HG03066 (cell line): ENCODE measurements around the gene PIGV.
A peak's percentile ranks its signal among the peaks of the same experiment; 100 is the strongest.

Experiments
- ATAC-seq: cut with Tn5 transposase; IDR thresholded peaks from one replicate; pipeline ENCODE4 v1.9.1; 2021; ENCODE audit warnings: low read depth; ENCODE audit not compliant: unreplicated experiment

PIGV gene

DNA sequence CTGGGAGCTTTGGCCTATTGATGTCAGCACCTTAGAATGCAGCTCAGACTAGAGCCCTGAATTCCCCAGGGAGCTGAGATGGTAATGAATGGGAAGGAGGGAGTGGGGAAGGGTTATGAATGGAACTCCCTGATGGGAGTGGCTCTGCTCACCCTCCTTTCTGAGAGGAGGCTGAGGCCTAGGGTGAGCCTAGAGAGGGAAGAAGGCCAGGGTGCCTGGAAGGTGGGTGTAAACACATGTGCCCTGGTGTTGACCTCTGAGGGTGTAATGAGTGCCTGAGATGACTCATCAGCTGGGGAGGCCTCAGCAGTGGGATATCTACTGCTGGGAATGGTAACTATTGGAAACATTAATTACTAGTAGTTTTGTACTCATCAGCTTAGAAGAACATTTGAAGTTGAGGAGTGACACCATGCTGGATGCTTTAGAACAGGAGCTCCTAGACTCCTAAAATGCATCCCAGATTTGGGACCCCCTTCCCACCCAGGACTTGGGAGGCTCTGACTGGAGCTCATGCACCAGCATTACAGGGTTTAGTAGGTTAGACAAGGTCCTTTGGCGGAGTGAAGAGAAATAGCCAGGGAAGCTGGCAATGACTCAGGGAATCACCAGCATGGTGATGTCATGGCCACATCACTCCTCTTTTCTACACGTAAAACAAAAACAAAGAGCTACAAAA, 16.0 kb upstream of the PIGV start:
- no peak for ATAC-seq

DNA sequence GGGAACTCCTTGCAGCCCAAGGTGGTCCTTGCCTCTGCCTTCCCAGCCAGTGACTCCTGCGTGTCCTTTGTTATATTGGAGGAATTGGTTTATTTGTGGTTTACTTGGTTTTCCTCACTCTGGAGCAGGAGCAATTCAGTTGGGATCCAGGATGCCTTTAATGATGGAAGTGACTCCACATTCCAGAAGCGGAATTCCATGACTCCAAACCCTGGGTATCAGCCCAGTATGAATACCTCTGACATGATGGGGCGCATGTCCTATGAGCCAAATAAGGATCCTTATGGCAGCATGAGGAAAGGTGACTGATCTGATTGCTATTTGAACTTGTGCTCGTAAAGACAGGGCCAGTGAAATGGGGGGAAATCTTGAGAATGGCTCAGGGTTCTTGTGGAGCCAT, 15.1 kb upstream of the PIGV start:
- no peak for ATAC-seq

DNA sequence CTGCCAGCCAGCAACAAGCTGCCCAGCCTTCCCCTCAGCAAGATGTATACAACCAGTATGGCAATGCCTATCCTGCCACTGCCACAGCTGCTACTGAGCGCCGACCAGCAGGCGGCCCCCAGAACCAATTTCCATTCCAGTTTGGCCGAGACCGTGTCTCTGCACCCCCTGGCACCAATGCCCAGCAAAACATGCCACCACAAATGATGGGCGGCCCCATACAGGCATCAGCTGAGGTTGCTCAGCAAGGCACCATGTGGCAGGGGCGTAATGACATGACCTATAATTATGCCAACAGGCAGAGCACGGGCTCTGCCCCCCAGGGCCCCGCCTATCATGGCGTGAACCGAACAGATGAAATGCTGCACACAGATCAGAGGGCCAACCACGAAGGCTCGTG, 13.3 kb upstream of the PIGV start:
- ATAC-seq, result no peak

DNA sequence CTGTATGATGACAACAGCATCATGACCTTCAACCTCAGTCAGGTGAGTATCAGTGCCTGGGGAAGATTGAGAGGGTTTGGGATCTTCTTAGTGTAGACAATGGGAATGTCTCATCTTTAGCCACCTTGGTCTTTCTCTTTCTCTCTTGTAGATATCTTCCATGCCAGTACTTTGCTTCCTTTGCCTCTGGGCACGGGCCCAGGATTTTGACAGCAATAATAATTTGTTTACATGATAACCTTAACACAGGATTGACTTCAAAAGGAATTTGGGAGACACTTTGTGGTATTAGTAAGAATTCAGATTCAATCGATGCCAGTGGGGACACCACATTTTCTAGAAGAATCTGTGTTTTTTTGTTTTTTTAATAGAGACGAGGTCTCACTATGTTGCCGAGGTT, 12.1 kb upstream of the PIGV start:
- no peak for ATAC-seq

DNA sequence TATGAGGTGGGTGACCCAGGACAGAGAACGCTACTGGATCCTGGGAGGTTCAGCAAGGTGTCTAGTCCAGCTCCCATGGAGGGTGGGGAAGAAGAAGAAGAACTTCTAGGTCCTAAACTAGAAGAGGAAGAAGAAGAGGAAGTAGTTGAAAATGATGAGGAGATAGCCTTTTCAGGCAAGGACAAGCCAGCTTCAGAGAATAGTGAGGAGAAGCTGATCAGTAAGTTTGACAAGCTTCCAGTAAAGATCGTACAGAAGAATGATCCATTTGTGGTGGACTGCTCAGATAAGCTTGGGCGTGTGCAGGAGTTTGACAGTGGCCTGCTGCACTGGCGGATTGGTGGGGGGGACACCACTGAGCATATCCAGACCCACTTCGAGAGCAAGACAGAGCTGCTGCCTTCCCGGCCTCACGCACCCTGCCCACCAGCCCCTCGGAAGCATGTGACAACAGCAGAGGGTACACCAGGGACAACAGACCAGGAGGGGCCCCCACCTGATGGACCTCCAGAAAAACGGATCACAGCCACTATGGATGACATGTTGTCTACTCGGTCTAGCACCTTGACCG, 8.6 kb upstream of the PIGV start:
- ATAC-seq, result no peak

DNA sequence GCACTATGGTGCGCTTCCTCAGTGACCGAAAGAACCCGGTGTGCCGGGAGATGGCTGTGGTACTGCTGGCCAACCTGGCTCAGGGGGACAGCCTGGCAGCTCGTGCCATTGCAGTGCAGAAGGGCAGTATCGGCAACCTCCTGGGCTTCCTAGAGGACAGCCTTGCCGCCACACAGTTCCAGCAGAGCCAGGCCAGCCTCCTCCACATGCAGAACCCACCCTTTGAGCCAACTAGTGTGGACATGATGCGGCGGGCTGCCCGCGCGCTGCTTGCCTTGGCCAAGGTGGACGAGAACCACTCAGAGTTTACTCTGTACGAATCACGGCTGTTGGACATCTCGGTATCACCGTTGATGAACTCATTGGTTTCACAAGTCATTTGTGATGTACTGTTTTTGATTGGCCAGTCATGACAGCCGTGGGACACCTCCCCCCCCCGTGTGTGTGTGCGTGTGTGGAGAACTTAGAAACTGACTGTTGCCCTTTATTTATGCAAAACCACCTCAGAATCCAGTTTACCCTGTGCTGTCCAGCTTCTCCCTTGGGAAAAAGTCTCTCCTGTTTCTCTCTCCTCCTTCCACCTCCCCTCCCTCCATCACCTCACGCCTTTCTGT, 7.3 kb upstream of the PIGV start:
- ATAC-seq, result no peak

DNA sequence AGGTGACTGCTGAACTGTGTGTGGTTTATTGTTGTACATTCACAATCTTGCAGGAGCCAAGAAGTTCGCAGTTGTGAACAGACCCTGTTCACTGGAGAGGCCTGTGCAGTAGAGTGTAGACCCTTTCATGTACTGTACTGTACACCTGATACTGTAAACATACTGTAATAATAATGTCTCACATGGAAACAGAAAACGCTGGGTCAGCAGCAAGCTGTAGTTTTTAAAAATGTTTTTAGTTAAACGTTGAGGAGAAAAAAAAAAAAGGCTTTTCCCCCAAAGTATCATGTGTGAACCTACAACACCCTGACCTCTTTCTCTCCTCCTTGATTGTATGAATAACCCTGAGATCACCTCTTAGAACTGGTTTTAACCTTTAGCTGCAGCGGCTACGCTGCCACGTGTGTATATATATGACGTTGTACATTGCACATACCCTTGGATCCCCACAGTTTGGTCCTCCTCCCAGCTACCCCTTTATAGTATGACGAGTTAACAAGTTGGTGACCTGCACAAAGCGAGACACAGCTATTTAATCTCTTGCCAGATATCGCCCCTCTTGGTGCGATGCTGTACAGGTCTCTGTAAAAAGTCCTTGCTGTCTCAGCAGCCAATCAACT, 6.4 kb upstream of the PIGV start:
- ATAC-seq, result no peak

DNA sequence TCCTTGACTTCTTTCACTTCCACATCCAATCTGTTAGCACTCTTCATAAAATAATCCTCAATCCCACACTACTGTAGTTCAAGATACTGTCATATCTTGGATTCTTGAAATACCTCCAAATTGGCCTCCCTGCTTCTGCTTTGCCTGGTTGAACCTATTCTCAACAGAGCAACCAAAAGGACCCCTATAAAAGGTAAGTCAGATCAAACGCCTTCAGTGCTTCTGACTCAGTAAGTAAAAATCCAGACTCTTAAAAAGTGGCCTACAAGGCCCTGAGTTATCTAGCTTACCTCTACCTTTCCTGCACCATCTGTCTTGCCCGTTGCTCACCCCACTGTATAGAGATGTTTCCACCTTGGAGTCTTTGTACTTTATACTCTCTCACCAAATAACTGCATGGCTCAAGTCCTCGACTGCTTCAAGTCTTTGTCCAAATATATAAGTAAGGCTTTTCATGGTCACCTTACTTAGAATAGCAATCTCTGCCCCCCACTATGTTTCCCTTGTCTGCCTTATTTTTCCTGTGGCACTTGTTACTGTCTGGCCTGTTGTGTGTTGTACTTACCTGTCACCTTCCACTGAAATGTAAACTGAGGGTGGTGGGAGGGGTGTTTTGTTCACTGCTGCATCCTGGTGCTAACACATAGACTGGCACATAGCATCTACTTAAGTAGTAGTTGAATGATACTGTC, 5.1 kb upstream of the PIGV start:
- ATAC-seq, result no peak

DNA sequence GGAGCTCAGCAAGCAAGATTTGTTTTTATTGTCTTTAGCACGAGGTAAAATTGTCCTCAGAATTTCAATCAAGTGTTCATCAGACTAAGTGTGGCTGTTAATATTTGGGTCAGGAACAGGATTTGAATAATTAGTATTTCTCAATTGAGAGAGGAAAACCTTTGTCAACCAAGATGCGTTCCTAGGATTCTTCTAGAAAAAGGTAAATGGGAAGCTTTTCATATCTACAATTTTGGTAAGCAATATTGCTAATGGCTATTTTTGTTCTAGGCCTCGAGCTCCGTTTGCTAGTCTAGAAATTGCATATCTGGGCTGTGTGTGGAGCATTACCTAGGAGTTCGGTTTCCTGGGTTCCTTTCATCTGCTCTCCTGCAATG, 4.1 kb upstream of the PIGV start:
- ATAC-seq, result no peak

DNA sequence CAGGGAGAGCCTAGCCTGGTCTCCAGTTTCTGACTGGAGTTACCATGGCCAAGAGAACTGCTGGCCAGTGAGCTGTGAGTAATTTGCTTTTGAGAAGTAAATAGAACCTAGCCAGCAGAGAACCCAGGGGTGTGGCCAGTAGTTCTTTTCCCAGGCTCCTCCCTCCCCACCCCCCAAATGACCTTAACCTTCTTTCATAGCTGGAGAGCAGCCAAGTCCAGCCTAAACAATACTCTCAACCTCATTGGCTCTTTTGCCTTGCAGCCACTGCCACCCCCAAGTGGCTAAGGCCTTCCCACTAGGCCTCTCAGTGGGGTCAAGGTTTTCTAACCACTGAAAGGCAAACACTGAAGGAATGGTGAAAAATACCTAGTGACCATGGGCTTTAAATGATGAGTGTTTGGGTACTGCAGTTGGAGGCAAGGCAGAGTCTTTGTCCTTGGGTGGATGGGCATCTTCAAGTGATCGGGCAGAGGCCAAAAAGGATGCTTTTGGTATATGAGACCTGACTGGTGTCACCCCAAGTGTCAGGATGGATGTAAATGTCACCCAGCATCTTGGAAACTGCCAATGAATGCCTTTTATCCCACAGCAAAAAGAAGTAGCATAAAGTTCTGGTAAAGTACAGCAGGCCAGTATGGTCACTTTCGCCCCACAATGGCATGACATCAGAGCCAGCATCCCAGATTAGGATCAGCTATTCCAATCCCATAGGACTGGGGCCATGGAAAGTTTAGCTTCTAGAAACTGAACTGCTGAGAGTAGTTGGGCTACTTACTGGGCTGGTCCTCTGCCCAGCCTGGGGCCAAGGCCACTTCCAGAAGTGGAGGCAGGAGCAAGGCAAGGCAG, 3.5 kb upstream of the PIGV start:
- ATAC-seq, result no peak

DNA sequence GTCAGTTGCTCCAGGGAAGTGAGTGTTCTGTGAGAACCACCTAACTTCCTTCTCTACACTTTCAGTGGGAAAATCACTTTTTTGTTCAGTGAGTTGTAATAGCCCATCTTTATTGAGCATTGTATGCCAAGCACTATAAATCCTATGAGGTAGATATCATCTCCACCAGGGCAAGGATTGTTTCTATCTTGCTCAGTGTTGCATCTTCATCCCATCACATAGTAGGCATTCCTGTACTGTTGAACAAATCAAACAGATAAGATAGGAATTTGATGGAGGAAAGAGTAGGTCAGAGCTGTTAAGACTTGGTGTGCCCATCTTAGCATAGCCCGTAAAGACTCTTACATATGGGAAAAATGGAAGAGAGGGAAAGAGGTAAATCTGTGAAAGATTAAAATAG, 2.9 kb upstream of the PIGV start:
- no peak for ATAC-seq

DNA sequence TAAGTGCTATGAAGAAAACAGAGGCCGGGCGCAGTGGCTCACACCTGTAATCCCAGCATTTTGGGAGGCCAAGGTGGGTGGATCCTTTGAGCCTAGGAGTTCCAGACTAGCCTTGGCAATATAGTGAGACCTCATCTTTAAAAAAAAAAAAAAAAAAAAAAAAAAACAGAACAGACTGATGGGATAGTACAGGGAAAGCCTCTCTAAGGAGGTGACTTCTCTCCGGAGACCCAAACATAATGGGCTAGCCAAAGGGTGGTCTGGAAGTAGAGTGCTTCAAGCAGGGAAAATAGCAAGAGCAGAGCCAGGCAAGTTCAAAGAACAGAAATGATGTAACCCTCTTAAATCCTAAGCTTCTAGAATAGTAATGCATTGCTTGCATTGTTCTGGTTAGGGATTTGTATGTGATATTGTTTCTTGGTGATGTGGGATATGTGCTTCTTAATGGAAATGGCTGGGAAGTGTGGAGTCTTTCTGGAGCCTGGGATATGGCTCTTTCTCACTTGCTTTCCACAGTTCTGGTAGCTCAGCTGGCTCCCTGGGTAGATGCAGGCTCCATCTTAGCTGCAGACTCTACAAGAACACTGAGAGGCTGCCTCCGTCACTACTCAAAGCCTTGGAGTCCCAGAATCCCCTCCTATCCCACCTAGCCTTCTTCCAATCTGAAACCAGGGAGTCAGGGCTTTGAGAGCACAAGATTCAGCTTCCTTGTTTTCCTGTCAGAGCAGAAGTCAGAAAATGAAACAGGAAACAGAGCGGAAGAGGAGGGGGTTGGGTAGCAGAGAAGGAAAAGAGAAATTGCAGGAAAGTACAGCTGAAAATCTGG, 1.9 kb upstream of the PIGV start:
- no peak for ATAC-seq

DNA sequence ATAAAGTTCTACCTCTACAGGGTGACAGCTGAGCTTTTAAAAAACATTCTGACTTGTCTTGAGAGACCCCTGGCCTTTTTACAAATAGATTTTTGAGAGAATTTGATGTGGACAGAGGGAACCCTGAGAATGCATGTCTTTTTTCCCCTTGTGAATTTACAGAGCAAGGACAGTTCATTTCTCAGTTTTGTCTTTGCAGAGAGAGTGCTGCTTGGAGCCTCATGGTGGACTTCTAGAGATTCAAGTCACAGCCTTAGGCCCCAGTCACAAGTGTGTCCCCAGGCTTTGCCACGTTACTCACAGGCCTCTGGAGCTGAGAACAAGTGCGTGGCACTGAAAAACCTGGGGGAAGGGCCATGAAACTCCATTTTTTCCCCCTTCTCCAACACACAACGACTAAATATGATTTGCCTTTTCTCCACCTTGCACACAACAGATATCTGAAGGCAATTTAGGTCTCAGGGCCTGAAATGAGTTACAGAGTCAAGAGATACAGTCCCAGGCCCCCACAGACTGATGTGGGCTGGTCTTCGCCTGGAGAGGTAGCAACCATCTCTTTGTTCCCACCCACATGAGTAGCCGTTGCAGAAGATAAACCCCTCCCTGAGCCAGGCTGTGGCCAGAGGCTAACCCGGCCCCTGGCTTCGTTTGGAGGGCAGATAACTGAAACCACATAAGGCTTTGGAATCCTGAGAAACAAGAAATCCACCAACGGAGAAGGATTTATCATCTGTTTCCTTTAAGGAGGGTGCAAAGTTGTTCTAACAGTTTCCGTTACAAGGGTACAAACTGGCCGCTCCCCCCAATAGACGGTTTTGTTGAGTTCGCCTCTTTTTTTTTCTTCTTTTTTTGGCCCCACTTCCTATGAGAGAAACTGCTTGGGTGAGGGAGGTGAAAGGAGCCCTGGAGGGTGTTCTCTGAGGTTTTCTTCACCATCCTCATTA, 1.0 kb upstream of the PIGV start:
- ATAC-seq, result no peak

DNA sequence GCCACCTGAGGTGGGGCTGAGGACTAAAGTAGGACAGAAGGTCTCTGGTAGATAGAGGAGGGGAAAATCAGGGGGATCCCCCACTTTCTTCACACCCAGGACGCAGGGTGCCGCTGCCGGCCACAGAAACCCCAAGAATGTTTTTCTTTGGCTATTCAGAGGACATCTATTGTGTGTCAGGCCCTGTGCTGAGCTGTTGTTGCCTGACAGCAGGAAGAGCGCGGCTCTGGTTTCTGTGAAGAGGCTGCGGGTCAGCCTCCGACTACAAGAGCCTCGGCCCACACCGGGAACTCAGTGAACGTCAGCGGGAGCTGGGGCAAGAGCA, 407 bp upstream of the PIGV start:
- ATAC-seq, result peak; percentile 50

DNA sequence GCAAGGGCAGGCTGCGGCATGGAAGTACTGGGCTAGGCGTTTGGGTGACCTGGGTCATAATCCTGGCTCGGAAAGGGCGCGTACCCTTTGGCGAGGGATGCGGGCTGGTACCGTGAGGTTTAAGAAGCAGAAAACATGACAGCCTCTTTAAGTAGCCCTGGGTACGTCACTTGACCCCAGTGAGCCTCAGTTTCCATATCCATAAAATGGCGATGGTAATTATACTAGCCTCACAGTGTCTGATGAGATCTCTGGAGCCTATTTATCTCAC, 700 bp downstream of the PIGV start:
- ATAC-seq, result no peak

DNA sequence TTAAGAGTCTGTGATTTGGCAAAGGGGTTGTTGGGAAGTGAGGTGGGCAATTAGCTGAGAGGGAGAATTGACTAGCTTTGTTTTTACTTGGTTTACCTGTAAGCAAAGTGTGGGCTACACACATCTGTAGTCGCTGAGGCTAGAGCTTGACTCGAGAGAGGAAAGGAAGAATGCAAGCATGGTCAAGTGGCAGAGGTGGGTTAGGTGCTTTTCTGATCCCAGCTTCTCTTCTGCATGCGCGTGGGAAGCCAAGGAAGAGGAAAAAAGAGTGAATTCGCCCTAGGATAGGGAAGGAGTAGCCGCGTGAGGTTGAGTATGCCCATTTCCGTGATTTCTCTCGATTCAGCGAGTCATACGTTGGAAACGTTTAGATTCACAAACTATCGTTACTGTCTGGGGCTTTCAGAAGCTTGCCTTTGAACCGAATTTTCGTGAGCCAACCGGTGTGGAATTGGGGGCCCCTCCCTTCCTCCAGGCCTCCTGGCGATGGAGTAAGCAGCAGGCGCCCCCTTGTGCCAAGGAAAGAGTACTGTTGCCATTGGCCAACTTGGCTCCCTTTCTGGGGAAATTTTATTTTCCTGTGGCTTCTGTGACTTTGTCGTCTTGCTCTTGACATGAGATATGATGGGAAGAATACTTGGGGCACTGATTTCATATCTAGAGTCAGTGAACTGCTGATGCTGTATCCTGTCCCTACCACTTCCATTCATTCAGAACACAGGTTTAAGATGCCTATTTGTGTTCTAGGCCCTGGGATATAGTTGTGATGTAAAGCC, 1.3 kb downstream of the PIGV start:
- ATAC-seq, result no peak

DNA sequence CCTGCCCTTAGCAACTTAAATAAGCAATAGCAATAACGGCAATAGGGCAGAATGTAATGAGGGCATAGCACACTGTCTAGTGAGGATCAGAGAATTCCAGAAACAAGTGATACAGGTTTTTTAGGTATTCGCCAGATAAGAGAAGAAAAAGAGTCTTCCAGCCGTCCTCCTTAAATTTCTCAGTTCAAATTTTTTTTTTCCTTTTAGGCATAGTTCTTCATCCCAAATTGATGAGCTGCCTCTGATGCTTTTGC, 1.8 kb downstream of the PIGV start:
- no peak for ATAC-seq

DNA sequence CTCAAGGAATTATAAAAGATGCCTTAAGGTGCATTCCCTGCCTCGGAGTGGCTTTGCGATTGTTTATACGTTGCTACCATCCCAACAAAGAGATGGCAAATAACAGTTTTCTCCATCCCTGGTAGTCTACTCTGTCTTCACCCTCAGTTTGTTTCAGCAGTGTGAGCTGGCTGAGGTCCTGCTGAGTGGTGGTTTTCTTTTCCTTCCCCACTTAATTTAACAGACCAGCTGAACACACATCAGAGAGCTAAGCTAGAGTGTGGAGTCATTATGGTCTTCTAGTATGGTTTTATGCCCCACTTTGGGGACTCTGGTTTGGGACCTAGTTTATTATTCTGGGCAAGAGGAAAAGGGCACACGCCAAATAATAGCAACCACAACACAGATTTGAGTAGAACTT, 2.2 kb downstream of the PIGV start:
- ATAC-seq, result no peak

DNA sequence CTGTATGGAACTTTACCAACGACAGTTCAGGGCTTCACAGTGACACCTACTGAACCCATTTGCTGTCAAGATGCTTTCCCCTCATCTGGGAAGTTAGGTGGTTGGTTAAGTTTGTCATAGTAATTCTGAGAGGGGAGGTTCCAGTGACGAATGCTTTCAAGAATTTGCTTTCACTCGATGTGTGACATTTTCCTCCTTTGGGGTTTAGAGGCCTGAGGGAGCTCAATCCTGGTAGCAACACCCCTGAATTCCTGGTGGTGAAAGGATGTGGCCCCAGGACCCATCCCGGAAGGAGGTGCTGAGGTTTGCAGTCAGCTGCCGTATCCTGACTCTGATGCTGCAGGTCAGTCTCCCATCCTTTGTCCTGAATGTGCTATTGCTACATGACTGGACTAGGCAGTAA, 2.8 kb downstream of the PIGV start:
- ATAC-seq, result no peak
